HG03439 (cell line): ENCODE results near the gene RAB7A.
"Not testable (repeated sequence)": the region's sequence is repeated elsewhere in the genome, so short reads cannot be mapped to it uniquely, and the experiment has no call there.

Source experiments
- ATAC-seq: cut with Tn5 transposase; IDR thresholded peaks from one replicate; pipeline ENCODE4 v1.9.1; 2021; ENCODE audit warnings: mild to moderate bottlenecking, moderate library complexity; ENCODE audit not compliant: unreplicated experiment

Gene RAB7A

GRCh38 chr3:128710816-128711433 lies 15.1 kb upstream of the RAB7A start:
- ATAC-seq, result no peak

GRCh38 chr3:128712848-128713247 lies 13.1 kb upstream of the RAB7A start:
- ATAC-seq, result no peak

GRCh38 chr3:128714887-128715491 lies 11.0 kb upstream of the RAB7A start:
- no peak for ATAC-seq

- ATAC-seq, result not testable (repeated sequence)
Observed at GRCh38 chr3:128718892-128719291, 7.1 kb upstream of the RAB7A start.

GRCh38 chr3:128720891-128721290 lies 5.1 kb upstream of the RAB7A start:
- ATAC-seq, result no peak

GRCh38 chr3:128723477-128723876 lies 2.5 kb upstream of the RAB7A start:
- no peak for ATAC-seq

GRCh38 chr3:128725547-128726022 lies 398 bp upstream of the RAB7A start:
- ATAC-seq, result peak; percentile 9

GRCh38 chr3:128727059-128727458 lies 1.1 kb downstream of the RAB7A start:
- ATAC-seq, result no peak

- no peak for ATAC-seq
Observed at GRCh38 chr3:128727485-128727884, 1.5 kb downstream of the RAB7A start.

GRCh38 chr3:128727996-128728395 lies 2.0 kb downstream of the RAB7A start:
- no peak for ATAC-seq

- not testable (repeated sequence) for ATAC-seq
Observed at GRCh38 chr3:128728521-128728920, 2.5 kb downstream of the RAB7A start.

GRCh38 chr3:128730471-128730870 lies 4.5 kb downstream of the RAB7A start:
- ATAC-seq, result no peak

GRCh38 chr3:128734523-128735189 lies 8.7 kb downstream of the RAB7A start:
- ATAC-seq, result no peak

- ATAC-seq, result no peak
Observed at GRCh38 chr3:128735287-128735686, 9.3 kb downstream of the RAB7A start.

- no peak for ATAC-seq
Observed at GRCh38 chr3:128735884-128736283, 9.9 kb downstream of the RAB7A start.

GRCh38 chr3:128736601-128737000 lies 10.6 kb downstream of the RAB7A start:
- ATAC-seq, result no peak

GRCh38 chr3:128740621-128741020 lies 14.6 kb downstream of the RAB7A start:
- ATAC-seq, result no peak

- ATAC-seq, result no peak
Observed at GRCh38 chr3:128742821-128743594, 17.0 kb downstream of the RAB7A start.

GRCh38 chr3:128745742-128746141 lies 19.8 kb downstream of the RAB7A start:
- no peak for ATAC-seq

- no peak for ATAC-seq
Observed at GRCh38 chr3:128746881-128747280, 20.9 kb downstream of the RAB7A start.

- no peak for ATAC-seq
Observed at GRCh38 chr3:128748557-128748956, 22.6 kb downstream of the RAB7A start.
